Measurements from ENCODE around the gene INAVA. TPM values are rescaled to one million over a fixed set of nuclear protein-coding genes. Genes with fewer than 3 reads are reported as not detected.

Gene INAVA
- total and polyA plus RNA-seq, 2 of the 13 experiments (the other 11 are each of a cell fraction or from before 2014, with no cell fraction given): 6.0 to 13.5 TPM

DNA sequence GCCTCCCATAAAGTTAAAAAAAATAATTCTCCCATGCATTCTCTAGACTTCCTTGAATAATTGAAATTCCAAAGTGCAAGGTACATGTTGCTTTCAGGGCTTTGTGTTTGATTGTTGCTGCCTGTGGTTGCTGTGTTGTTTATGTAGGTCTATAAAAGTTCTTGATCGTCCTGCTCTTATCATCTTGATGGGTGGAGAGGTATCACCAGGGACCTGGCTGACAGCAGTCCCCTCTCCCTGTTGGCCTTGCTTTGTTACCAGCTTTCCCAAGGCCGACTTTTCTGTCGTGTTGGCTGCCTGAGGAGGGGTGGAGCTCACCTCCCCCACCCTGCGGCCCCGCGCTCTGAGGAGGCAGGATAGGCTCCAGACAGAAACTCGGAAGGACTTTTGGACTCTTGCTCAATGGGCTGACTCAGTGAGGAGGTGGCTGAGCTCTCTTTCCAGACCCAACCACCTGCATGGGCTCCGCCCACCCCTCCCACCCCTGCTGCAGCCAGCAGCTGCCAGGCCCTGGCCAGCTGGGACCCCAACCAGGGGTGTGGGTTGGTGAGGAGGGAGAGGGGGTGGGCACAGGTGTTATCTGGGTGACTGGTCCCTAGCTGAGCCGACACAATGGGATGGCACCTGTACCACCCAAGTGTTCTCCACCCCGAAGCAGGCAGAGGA lies 2.0 kb downstream of the INAVA start (continued):
- TF ChIP-seq ZFY (CRISPR knock-in tag; IDR thresholded peaks at IDR 0.05): peak; percentile 24
- no peak for TF ChIP-seq GMEB1 (CRISPR knock-in tag; IDR thresholded peaks at IDR 0.05; ENCODE audit: borderline replicate concordance)
- TF ChIP-seq ZNF333 (CRISPR knock-in tag; IDR thresholded peaks at IDR 0.05; ENCODE audit: borderline replicate concordance): no peak
- peak; percentile 50; the same call in 1 of the 2 replicates for TF ChIP-seq MIXL1 (CRISPR knock-in tag; IDR thresholded peaks at IDR 0.05)
- TF ChIP-seq ZNF660 (CRISPR knock-in tag; IDR thresholded peaks at IDR 0.05; ENCODE audit: borderline replicate concordance, low read depth): no peak
- TF ChIP-seq, protein P1, sequence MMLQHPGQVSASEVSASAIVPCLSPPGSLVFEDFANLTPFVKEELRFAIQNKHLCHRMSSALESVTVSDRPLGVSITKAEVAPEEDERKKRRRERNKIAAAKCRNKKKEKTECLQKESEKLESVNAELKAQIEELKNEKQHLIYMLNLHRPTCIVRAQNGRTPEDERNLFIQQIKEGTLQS (CRISPR knock-in tag; IDR thresholded peaks at IDR 0.05): peak; percentile 96
- TF ChIP-seq TBX3 (IDR thresholded peaks at IDR 0.05; ENCODE audit: borderline replicate concordance): no peak; the same call in 1 of the 2 replicates
- TF ChIP-seq ZNF563 (CRISPR knock-in tag; IDR thresholded peaks at IDR 0.05): no peak
- TF ChIP-seq FOXP1 (IDR thresholded peaks at IDR 0.05): no peak
- TF ChIP-seq FOXP1 (CRISPR knock-in tag; IDR thresholded peaks at IDR 0.05): peak; percentile 67; the same call in 1 of the 2 replicates
- no peak for TF ChIP-seq ZFP62 (CRISPR knock-in tag; IDR thresholded peaks at IDR 0.05)
- TF ChIP-seq CREB1 (IDR thresholded peaks at IDR 0.05): no peak
- peak; percentile 50 for TF ChIP-seq CREB1 (CRISPR knock-in tag; IDR thresholded peaks at IDR 0.05)
- TF ChIP-seq ARID2 (CRISPR knock-in tag; IDR thresholded peaks at IDR 0.05; ENCODE audit: borderline replicate concordance): 0 out of 2 replicates have a peak, but pooled peaks have one; percentile 30
- no peak for TF ChIP-seq NRL (CRISPR knock-in tag; IDR thresholded peaks at IDR 0.05; ENCODE audit: borderline replicate concordance)
- TF ChIP-seq ZNF605 (CRISPR knock-in tag; IDR thresholded peaks at IDR 0.05): no peak; the same call in 1 of the 2 replicates
- peak; percentile 88; the same call in 1 of the 2 replicates for TF ChIP-seq ZNF331 (CRISPR knock-in tag; IDR thresholded peaks at IDR 0.05)
- peak; percentile 65; the same call in 1 of the 2 replicates for TF ChIP-seq THAP7 (CRISPR knock-in tag; IDR thresholded peaks at IDR 0.05)
- TF ChIP-seq SCMH1 (CRISPR knock-in tag; IDR thresholded peaks at IDR 0.05; ENCODE audit: borderline replicate concordance): no peak
- no peak for TF ChIP-seq STAT5B (CRISPR knock-in tag; IDR thresholded peaks at IDR 0.05)
- TF ChIP-seq FOXJ3 (CRISPR knock-in tag; IDR thresholded peaks at IDR 0.05; ENCODE audit: borderline replicate concordance): peak; percentile 51; the same call in 1 of the 2 replicates
- no peak for TF ChIP-seq RBAK (CRISPR knock-in tag; IDR thresholded peaks at IDR 0.05)
- no peak for TF ChIP-seq PAWR (CRISPR knock-in tag; IDR thresholded peaks at IDR 0.05; ENCODE audit: borderline replicate concordance)
- TF ChIP-seq ZNF17 (CRISPR knock-in tag; IDR thresholded peaks at IDR 0.05): no peak
- TF ChIP-seq, protein P2, sequence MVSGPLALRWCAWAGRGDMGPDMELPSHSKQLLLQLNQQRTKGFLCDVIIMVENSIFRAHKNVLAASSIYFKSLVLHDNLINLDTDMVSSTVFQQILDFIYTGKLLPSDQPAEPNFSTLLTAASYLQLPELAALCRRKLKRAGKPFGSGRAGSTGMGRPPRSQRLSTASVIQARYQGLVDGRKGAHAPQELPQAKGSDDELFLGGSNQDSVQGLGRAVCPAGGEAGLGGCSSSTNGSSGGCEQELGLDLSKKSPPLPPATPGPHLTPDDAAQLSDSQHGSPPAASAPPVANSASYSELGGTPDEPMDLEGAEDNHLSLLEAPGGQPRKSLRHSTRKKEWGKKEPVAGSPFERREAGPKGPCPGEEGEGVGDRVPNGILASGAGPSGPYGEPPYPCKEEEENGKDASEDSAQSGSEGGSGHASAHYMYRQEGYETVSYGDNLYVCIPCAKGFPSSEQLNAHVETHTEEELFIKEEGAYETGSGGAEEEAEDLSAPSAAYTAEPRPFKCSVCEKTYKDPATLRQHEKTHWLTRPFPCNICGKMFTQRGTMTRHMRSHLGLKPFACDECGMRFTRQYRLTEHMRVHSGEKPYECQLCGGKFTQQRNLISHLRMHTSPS (CRISPR knock-in tag; IDR thresholded peaks at IDR 0.05; ENCODE audit: low read depth): peak; percentile 40
- TF ChIP-seq GLI4 (CRISPR knock-in tag; IDR thresholded peaks at IDR 0.05; ENCODE audit: borderline replicate concordance): no peak
- TF ChIP-seq ATF7-NPFF (CRISPR knock-in tag; IDR thresholded peaks at IDR 0.05; ENCODE audit: low read depth): no peak
- no peak for TF ChIP-seq DNMT1 (CRISPR knock-in tag; IDR thresholded peaks at IDR 0.05)
- peak; percentile 53; the same call in 1 of the 2 replicates for TF ChIP-seq ELF1 (CRISPR knock-in tag; IDR thresholded peaks at IDR 0.05)
